GM12878 (cell line): ENCODE results near the gene CXCL12. TPM values are rescaled to one million over a fixed set of nuclear protein-coding genes. Genes with fewer than 3 reads are reported as not detected.

Experiments
- ATAC-seq: fragments of 200-7000 bp; cut with Tn5 transposase; 3 replicates; pipeline ENCODE4 v1.9.1; 2020; ENCODE audit warnings: mild to moderate bottlenecking, moderate library complexity
- BruUV-seq: library from RNA; stranded (reverse); fragments of 400-500 nt; replicated peaks from 2 replicates; lab custom pipeline; 2021; lab: Mats Ljungman, UMichigan
- CTCF ChIA-PET: fragments of 300-600 bp; sonication (Branson Sonifier 250); formaldehyde crosslinking; extraction: SDS; loops from one replicate; lab custom pipeline; 2021; ENCODE audit warnings: inconsistent platforms; lab: Yijun Ruan, JAX
- POLR2A ChIA-PET: fragments of 350-600 bp; formaldehyde crosslinking; extraction: SDS; loops from one replicate; lab custom pipeline; 2021; ENCODE audit warnings: inconsistent platforms; lab: Charles Lee
- RAD21 ChIA-PET: fragments of 300-600 bp; sonication (Branson Sonifier 250); formaldehyde crosslinking; loops from one replicate; lab custom pipeline; 2023; ENCODE audit warnings: antibody characterized with exemption; ENCODE audit not compliant: unreplicated experiment; lab: Charles Lee
- SMC1A ChIA-PET: fragments of 300-600 bp; sonication (Branson Sonifier 250); formaldehyde crosslinking; loops from one replicate; lab custom pipeline; 2023; ENCODE audit not compliant: unreplicated experiment, uncharacterized antibody; lab: Charles Lee
- DNase-seq: peaks from one replicate; pipeline ENCODE4 v3.0.0-alpha.2; 2011; ENCODE audit warnings: low read depth, low spot score
- FAIRE-seq: peaks from 3 replicates; lab custom pipeline; 2011; peaks lifted over from hg19 to GRCh38; lab: Jason Lieb, UNC
- H2AFZ ChIP-seq: 2 replicates; pipeline ENCODE4 v1.6.0; 2011; ENCODE audit warnings: low read depth, low read length, control low read depth; ENCODE audit not compliant: control insufficient read depth
- H3K27ac ChIP-seq: 2 replicates; pipeline ENCODE4 v1.5.1; 2011; ENCODE audit warnings: control low read depth; ENCODE audit not compliant: control insufficient read depth, insufficient read depth
- H3K27me3 ChIP-seq, 2 experiments: replicated peaks in 1 of 2; 2 replicates each; pipeline versions ENCODE4 v1.6.0 to v1.6.1; 2011; ENCODE audit warnings: low read length in 1 of 2; ENCODE audit not compliant: control insufficient read depth in 2 of 2, insufficient read depth in 2 of 2
- H3K36me3 ChIP-seq, 2 experiments: 2 replicates each; pipeline ENCODE4 v1.5.1; 2011; ENCODE audit warnings: low read length in 1 of 2; ENCODE audit not compliant: control insufficient read depth in 2 of 2, insufficient read depth in 2 of 2
- H3K4me1 ChIP-seq: 2 replicates; pipeline ENCODE4 v1.6.1; 2011; ENCODE audit warnings: mild to moderate bottlenecking, low read length, moderate library complexity, mixed read lengths; ENCODE audit not compliant: control insufficient read depth, insufficient read depth
- H3K4me2 ChIP-seq: 2 replicates; pipeline ENCODE4 v1.6.0; 2011; ENCODE audit warnings: control low read depth; ENCODE audit not compliant: control insufficient read depth, insufficient read depth
- H3K4me3 ChIP-seq: fragments of 200-600 bp; sonication (generic); 2 replicates; pipeline ENCODE4 v1.5.1; 2016
- H3K79me2 ChIP-seq: 2 replicates; pipeline ENCODE4 v1.6.0; 2011; ENCODE audit warnings: low read length; ENCODE audit not compliant: control insufficient read depth, insufficient read depth
- H3K9ac ChIP-seq: 2 replicates; pipeline ENCODE4 v1.8.0; 2011; ENCODE audit warnings: low read length, control low read depth, mixed read lengths; ENCODE audit not compliant: control insufficient read depth, insufficient read depth
- H3K9me3 ChIP-seq: replicated peaks from 3 replicates; pipeline ENCODE4 v1.5.1; 2011; ENCODE audit warnings: mild to moderate bottlenecking, low read length; ENCODE audit not compliant: control insufficient read depth, insufficient read depth
- H4K20me1 ChIP-seq: 2 replicates; pipeline ENCODE4 v1.6.0; 2011; ENCODE audit not compliant: control insufficient read depth, insufficient read depth
- ATF2 ChIP-seq: IDR thresholded peaks from 2 replicates; pipeline ENCODE4 v1.6.1; 2012; ENCODE audit warnings: low read length, inconsistent platforms
- CEBPB ChIP-seq, 2 experiments: fragments of 150-350 bp in 1 of 2; IDR thresholded peaks; 2 replicates each; pipeline ENCODE4 v1.6.1; 2012 to 2014; ENCODE audit warnings: low read depth in 2 of 2, low read length in 2 of 2, borderline replicate concordance in 1 of 2, inconsistent platforms in 1 of 2
- DPF2 ChIP-seq: fragments of 450-650 bp; IDR thresholded peaks from 2 replicates; pipeline ENCODE4 v1.6.1; 2017; ENCODE audit warnings: mild to moderate bottlenecking
- ETV6 ChIP-seq, 2 experiments: fragments of 450-650 bp in 1 of 2; IDR thresholded peaks in 1 of 2; conservative IDR thresholded peaks in 1 of 2; 2 replicates each; pipeline ENCODE4 v1.6.1; 2014; ENCODE audit warnings: antibody characterized with exemption in 1 of 2, borderline replicate concordance in 1 of 2, low read depth in 1 of 2, mild to moderate bottlenecking in 1 of 2, moderate library complexity in 1 of 2
- MEF2A ChIP-seq: IDR thresholded peaks from 2 replicates; pipeline ENCODE4 v1.6.1; 2011; ENCODE audit warnings: low read depth, mild to moderate bottlenecking, low read length, moderate library complexity; ENCODE audit not compliant: insufficient read depth
- MTA3 ChIP-seq: IDR thresholded peaks from 2 replicates; pipeline ENCODE4 v1.6.1; 2012; ENCODE audit warnings: low read length, inconsistent platforms, borderline replicate concordance
- MXI1 ChIP-seq: fragments of 150-350 bp; IDR thresholded peaks from 2 replicates; pipeline ENCODE4 v1.6.1; 2011; ENCODE audit warnings: low read depth, mild to moderate bottlenecking, inconsistent platforms, low read length, improper control_type of control experiment
- NFXL1 ChIP-seq: fragments of 450-650 bp; IDR thresholded peaks from 2 replicates; pipeline ENCODE4 v1.6.1; 2017; ENCODE audit warnings: antibody characterized with exemption, mild to moderate bottlenecking, borderline replicate concordance
- NFYB ChIP-seq: IDR thresholded peaks from 2 replicates; pipeline ENCODE4 v1.6.1; 2011; ENCODE audit warnings: low read depth, mild to moderate bottlenecking, low read length, improper control_type of control experiment, moderate library complexity; ENCODE audit not compliant: insufficient read depth
- NRF1 ChIP-seq: conservative IDR thresholded peaks from 2 replicates; pipeline ENCODE4 v1.6.1; 2011; ENCODE audit warnings: mild to moderate bottlenecking, low read depth, low read length, improper control_type of control experiment
- RB1 ChIP-seq: fragments of 450-650 bp; formaldehyde crosslinking; IDR thresholded peaks from 2 replicates; pipeline ENCODE4 v1.6.1; 2017; ENCODE audit warnings: mild to moderate bottlenecking, borderline replicate concordance
- RFX5 ChIP-seq: IDR thresholded peaks from 2 replicates; pipeline ENCODE4 v1.6.1; 2011; ENCODE audit warnings: low read depth, low read length, improper control_type of control experiment
- SREBF1 ChIP-seq: IDR thresholded peaks from 2 replicates; pipeline ENCODE4 v1.6.1; 2012; ENCODE audit warnings: mild to moderate bottlenecking, low read length
- SRF ChIP-seq, 2 experiments: IDR thresholded peaks; 2 replicates each; pipeline ENCODE4 v1.6.1; 2011; ENCODE audit warnings: low read depth in 2 of 2, low read length in 2 of 2, mild to moderate bottlenecking in 1 of 2, moderate library complexity in 1 of 2
- TBL1XR1 ChIP-seq: IDR thresholded peaks from 2 replicates; pipeline ENCODE4 v1.6.1; 2012; ENCODE audit warnings: low read depth, low read length, improper control_type of control experiment
- WGBS: methylation state at CpG from one replicate; pipeline ENCODE4 v1.1.6; 2016; ENCODE audit warnings: low lambda C conversion rate; ENCODE audit not compliant: insufficient replicate concordance, insufficient coverage; ENCODE audit errors: missing lambda C conversion rate; 5-methylcytosine and 5-hydroxymethylcytosine counted together
- in situ Hi-C: fragments of 300-500 bp; cut with MboI; formaldehyde crosslinking; loops from 9 replicates; pipeline ENCODE4 v1.14.3; 2018; ENCODE audit warnings: mixed read lengths
- intact Hi-C: fragments of 100-400 bp; cut with micrococcal nuclease; formaldehyde crosslinking; loops from one replicate; pipeline ENCODE4 v1.14.2; 2022; ENCODE audit not compliant: unreplicated experiment
- polyA plus RNA-seq, 11 experiments: library from polyadenylated mRNA; depleted of rRNA in 4 of 11; unstranded in 6 of 11; stranded (reverse) in 5 of 11; fragments of >200 nt; fragmentation: Nextera tagmentation in 4 of 11; fragmentation: Illumina TruSeq in 1 of 11; extraction: Ambion mirVana in 4 of 11; extraction: Trizol in 1 of 11; gene quantifications; 1 replicate in 1 of 11; 2 replicates in 10 of 11; pipeline versions ENCODE4 v1.2.1 to v1.2.3, GENCODE V29; 2011 to 2016; ENCODE audit warnings: inconsistent platforms in 2 of 11, missing spikeins in 2 of 11, low read depth in 1 of 11
- total RNA-seq, 4 experiments: library from RNA; depleted of rRNA in 3 of 4; stranded (reverse); fragments of >200 nt in 3 of 4; fragmentation: Illumina TruSeq in 1 of 4; extraction: Trizol in 1 of 4; gene quantifications; 2 replicates each; pipeline versions ENCODE4 v1.2.1 to v1.2.3, GENCODE V29; 2013 to 2021
- TF ChIP-seq, protein P1 (sequence below): fragments of 450-650 bp; IDR thresholded peaks from 2 replicates; pipeline ENCODE4 v1.6.1; 2017; ENCODE audit warnings: mild to moderate bottlenecking, low read depth, inconsistent platforms; ENCODE audit not compliant: poor library complexity, severe bottlenecking
- TF ChIP-seq, protein P2 (sequence below): fragments of 450-650 bp; formaldehyde crosslinking; IDR thresholded peaks from 2 replicates; pipeline ENCODE4 v1.5.0; 2022; ENCODE audit warnings: mild to moderate bottlenecking, missing genetic modification characterization

Gene CXCL12
- total and polyA plus RNA-seq, 10 of the 15 experiments (the other 5 are each of a cell fraction or from before 2014, with no cell fraction given), result 0.03 to 4.5 (median 0.53) TPM

- POLR2A ChIA-PET, result no interaction called here
- no peaks in the 10 kb centered on the region for H4K20me1 ChIP-seq
- no peak for FAIRE-seq
- BruUV-seq, result no TSS peak
- TF ChIP-seq NFYB, result no peak
- TF ChIP-seq, protein P1, sequence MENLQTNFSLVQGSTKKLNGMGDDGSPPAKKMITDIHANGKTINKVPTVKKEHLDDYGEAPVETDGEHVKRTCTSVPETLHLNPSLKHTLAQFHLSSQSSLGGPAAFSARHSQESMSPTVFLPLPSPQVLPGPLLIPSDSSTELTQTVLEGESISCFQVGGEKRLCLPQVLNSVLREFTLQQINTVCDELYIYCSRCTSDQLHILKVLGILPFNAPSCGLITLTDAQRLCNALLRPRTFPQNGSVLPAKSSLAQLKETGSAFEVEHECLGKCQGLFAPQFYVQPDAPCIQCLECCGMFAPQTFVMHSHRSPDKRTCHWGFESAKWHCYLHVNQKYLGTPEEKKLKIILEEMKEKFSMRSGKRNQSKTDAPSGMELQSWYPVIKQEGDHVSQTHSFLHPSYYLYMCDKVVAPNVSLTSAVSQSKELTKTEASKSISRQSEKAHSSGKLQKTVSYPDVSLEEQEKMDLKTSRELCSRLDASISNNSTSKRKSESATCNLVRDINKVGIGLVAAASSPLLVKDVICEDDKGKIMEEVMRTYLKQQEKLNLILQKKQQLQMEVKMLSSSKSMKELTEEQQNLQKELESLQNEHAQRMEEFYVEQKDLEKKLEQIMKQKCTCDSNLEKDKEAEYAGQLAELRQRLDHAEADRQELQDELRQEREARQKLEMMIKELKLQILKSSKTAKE, result no peak
- TF ChIP-seq NFXL1, result no peak
- no peak for TF ChIP-seq RFX5
- TF ChIP-seq MEF2A, result no peak
- TF ChIP-seq ATF2, result no peak
- TF ChIP-seq TBL1XR1, result no peak
- TF ChIP-seq RB1, result no peak
- TF ChIP-seq SRF (IDR thresholded peaks at IDR 0.05; ENCODE audit: low read depth in 2 of 2, low read length in 2 of 2), result no peak
- TF ChIP-seq CEBPB (IDR thresholded peaks at IDR 0.05; ENCODE audit: borderline replicate concordance in 1 of 2, low read depth in 2 of 2, low read length in 2 of 2), result no peak
- TF ChIP-seq DPF2, result no peak
- TF ChIP-seq ETV6 (conservative IDR thresholded peaks at IDR 0.05 in 1 of 2, IDR thresholded peaks at IDR 0.05 in 1 of 2; ENCODE audit: borderline replicate concordance in 1 of 2, low read depth in 1 of 2), result no peak
- no peak for TF ChIP-seq MXI1
- no peak for TF ChIP-seq NRF1
- no peak for TF ChIP-seq SREBF1
- TF ChIP-seq, protein P2, sequence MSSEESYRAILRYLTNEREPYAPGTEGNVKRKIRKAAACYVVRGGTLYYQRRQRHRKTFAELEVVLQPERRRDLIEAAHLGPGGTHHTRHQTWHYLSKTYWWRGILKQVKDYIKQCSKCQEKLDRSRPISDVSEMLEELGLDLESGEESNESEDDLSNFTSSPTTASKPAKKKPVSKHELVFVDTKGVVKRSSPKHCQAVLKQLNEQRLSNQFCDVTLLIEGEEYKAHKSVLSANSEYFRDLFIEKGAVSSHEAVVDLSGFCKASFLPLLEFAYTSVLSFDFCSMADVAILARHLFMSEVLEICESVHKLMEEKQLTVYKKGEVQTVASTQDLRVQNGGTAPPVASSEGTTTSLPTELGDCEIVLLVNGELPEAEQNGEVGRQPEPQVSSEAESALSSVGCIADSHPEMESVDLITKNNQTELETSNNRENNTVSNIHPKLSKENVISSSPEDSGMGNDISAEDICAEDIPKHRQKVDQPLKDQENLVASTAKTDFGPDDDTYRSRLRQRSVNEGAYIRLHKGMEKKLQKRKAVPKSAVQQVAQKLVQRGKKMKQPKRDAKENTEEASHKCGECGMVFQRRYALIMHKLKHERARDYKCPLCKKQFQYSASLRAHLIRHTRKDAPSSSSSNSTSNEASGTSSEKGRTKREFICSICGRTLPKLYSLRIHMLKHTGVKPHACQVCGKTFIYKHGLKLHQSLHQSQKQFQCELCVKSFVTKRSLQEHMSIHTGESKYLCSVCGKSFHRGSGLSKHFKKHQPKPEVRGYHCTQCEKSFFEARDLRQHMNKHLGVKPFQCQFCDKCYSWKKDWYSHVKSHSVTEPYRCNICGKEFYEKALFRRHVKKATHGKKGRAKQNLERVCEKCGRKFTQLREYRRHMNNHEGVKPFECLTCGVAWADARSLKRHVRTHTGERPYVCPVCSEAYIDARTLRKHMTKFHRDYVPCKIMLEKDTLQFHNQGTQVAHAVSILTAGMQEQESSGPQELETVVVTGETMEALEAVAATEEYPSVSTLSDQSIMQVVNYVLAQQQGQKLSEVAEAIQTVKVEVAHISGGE (CRISPR knock-in tag), result no peak
- no peak for TF ChIP-seq MTA3
- TF ChIP-seq, all 136 proteins: peak for 0
- 10% methylated on average over 8 of the region's 8 CpGs for WGBS
- in situ Hi-C loops (loop anchor here (25.0 kb wide), 1 partner anchor 90 kb away; no protein-coding TSS in a partner anchor), intact Hi-C loops (no loop called here)
- H3K27me3 ChIP-seq, result no peaks in the 10 kb centered on the region
- no peak overlapping the region for H3K27ac ChIP-seq
- ChIA-PET SMC1A (no interaction called here), CTCF (no interaction called here), RAD21 (no interaction called here)
- H2AFZ ChIP-seq, result no peak overlapping the region
- H3K4me1 ChIP-seq, result no peaks in the 10 kb centered on the region
- H3K79me2 ChIP-seq, result no peaks in the 10 kb centered on the region
- H3K9me3 ChIP-seq, result no peaks in the 10 kb centered on the region; the same call in 2 of the 3 replicates
- DNase-seq (no peak), ATAC-seq (no peak)
- H3K4me3 ChIP-seq, result no peak overlapping the region
- no peak overlapping the region for H3K4me2 ChIP-seq
- no peaks in the 10 kb centered on the region for H3K36me3 ChIP-seq
- no peak overlapping the region for H3K9ac ChIP-seq
These were observed 37.7 kb upstream of the CXCL12 start for GRCh38 chr10:44422570-44423101.
